Measurements from ENCODE around the gene SLC29A3.

Gene SLC29A3

DNA sequence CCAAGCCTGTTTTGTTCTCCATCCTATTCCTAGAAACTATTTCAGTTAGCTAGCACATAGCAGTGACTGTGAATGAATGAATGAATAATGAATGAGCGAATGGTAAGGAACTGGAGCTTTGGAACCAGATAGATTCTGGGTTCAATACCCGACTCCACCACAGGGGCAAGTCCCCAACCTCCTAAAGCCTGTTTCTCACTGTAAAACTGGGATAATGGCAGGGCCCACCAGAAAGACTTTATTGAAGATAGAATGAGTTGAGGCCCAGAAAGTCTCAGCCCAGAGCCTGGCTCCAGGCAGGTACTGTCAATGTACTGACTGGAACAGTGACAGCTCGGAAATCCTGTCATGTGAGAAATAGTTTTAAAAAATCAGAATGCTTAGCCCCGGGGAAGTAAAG is 76.6 kb downstream of the SLC29A3 start:
- H3K36me3 ChIP-seq = no peaks in the 10 kb centered on the region
- H3K27me3 ChIP-seq = peaks cover 100% of the 10 kb centered on the region
- H3K4me1 ChIP-seq (ENCODE audit: control insufficient read depth in 1 of 2, insufficient read depth in 1 of 2, low read depth in 1 of 2, low read length in 1 of 2) = peaks cover 5 to 14% of the 10 kb centered on the region in 2 experiments
- no peak overlapping the region for H3K4me3 ChIP-seq (ENCODE audit: low read depth in 1 of 2, low read length in 1 of 2)
- H3K9me3 ChIP-seq = no peaks in the 10 kb centered on the region
- TF ChIP-seq CTCF (IDR thresholded peaks at IDR 0.05) = no peak
- H3K27ac ChIP-seq = no peak overlapping the region

GRCh38 chr10:71396084-71396710 is 77.1 kb downstream of the SLC29A3 start:
- no peak for TF ChIP-seq CTCF (IDR thresholded peaks at IDR 0.05)
- peaks cover 5 to 14% of the 10 kb centered on the region in 2 experiments for H3K4me1 ChIP-seq (ENCODE audit: control insufficient read depth in 1 of 2, insufficient read depth in 1 of 2, low read depth in 1 of 2, low read length in 1 of 2)
- H3K9me3 ChIP-seq = no peaks in the 10 kb centered on the region
- H3K27ac ChIP-seq = no peak overlapping the region
- H3K4me3 ChIP-seq (ENCODE audit: low read depth in 1 of 2, low read length in 1 of 2) = no peak overlapping the region
- no peaks in the 10 kb centered on the region for H3K36me3 ChIP-seq
- peaks cover 98% of the 10 kb centered on the region for H3K27me3 ChIP-seq

GRCh38 chr10:71396711-71397295 is 77.7 kb downstream of the SLC29A3 start, which contains the start of gene CDH23:
Gene CDH23 (plus strand): TSS chr10:71396920. CDS start chr10:71439832, 42,912 bp downstream.
- Histone ChIP-seq H3K27me3 (peaks cover 98% of the 10 kb centered on the region), H3K27ac (no peak within 1 kb of the TSS), H3K9me3 (no peaks in the 10 kb centered on the region), H3K4me1 (ENCODE audit: control insufficient read depth in 1 of 2, insufficient read depth in 1 of 2, low read depth in 1 of 2, low read length in 1 of 2) (peaks cover 5 to 14% of the 10 kb centered on the region in 2 experiments), H3K4me3 (ENCODE audit: low read depth in 1 of 2, low read length in 1 of 2) (peak within 1 kb of the TSS in 1 of 2 experiments; percentile 28), H3K36me3 (no peaks in the 10 kb centered on the region)
- TF ChIP-seq CTCF (IDR thresholded peaks at IDR 0.05) = no peak

DNA sequence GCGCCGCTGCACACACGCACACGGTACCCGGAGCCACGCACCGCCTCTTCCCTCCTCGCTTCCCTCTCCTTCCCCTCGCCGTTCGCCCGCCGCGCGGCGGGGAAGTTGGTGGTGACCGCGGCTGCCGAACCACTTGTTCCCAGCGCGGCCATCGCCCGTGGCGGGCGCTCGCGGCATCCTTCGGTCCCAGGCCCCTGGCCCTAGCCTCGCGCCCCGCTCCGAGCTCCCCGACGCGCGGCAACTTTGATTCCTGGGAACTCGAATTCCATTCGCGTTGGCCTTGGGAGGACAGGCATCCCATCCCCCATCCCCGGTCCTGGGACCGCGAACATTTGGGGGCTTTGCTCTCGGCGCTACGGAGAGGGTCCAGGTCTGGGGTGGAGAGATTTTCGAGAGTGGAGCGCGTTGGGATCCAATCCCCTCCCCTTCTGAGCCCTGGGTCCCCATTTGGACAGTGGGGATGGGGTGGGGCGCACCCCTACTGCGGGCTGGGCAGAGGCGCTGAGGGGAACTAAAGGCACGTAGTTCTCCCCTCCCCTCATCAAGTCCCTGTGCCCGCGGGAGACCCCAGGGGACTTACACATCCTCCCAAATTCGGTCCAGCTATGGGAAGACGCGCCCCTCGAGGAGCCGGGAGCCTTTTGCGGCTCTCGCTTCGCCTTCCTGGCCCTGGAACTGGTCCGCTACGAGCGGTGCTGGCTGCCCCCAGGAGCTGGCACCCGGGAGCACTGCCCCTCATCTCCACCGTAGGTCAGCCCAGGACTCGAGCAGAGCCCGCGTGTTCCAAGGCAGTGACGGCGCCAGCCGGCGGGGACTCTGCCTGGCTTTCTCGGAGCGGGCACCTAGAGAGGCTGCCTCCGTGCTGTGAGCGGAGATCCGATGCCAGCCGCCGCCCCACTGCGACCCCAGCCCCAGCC is 78.5 kb downstream of the SLC29A3 start:
- Histone ChIP-seq H3K9me3 (no peaks in the 10 kb centered on the region), H3K27me3 (peaks cover 94% of the 10 kb centered on the region), H3K27ac (no peak overlapping the region), H3K36me3 (no peaks in the 10 kb centered on the region), H3K4me1 (ENCODE audit: control insufficient read depth in 1 of 2, insufficient read depth in 1 of 2, low read depth in 1 of 2, low read length in 1 of 2) (peaks cover 5 to 14% of the 10 kb centered on the region in 2 experiments), H3K4me3 (ENCODE audit: low read depth in 1 of 2, low read length in 1 of 2) (peak overlapping the region in 1 of 2 experiments; percentile 28)
- no peak for TF ChIP-seq CTCF (IDR thresholded peaks at IDR 0.05)

DNA sequence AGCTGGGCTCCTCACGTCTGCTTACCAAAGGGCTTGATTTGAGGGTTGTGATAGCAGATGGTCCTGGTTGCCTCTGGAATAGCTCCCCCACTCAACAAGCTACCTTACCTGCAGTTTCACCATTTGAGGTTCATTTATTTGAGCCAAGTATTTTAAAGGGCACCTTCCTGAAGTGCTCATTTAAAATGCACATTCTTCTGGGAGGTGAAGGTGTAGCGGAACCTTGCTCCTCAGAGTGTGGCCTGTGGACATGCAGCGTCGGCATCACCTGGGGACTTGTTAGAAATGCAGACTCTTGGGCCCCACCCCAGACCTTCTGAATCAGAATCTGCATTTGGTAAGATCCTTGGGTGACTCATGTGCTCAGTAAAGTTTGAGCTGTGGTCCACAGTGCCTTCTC is 79.9 kb downstream of the SLC29A3 start:
- Histone ChIP-seq H3K27me3 (peaks cover 80% of the 10 kb centered on the region), H3K9me3 (no peaks in the 10 kb centered on the region), H3K4me3 (ENCODE audit: low read depth in 1 of 2, low read length in 1 of 2) (no peak overlapping the region), H3K36me3 (no peaks in the 10 kb centered on the region), H3K4me1 (ENCODE audit: control insufficient read depth in 1 of 2, insufficient read depth in 1 of 2, low read depth in 1 of 2, low read length in 1 of 2) (peaks cover 5 to 14% of the 10 kb centered on the region in 2 experiments), H3K27ac (no peak overlapping the region)
- no peak for TF ChIP-seq CTCF (IDR thresholded peaks at IDR 0.05)

Measured in neutrophil (primary cell).